ENCODE data around the gene C1orf174.

- no peak for TF ChIP-seq CTCF (IDR thresholded peaks at IDR 0.05; ENCODE audit: insufficient read depth, low read length, poor library complexity, severe bottlenecking)
- TF ChIP-seq EZH2phosphoT487 (conservative IDR thresholded peaks at IDR 0.05; ENCODE audit: low read length), result no peak
Measured at GRCh38 chr1:3922851-3923250, 22.8 kb upstream of the C1orf174 start.
